ENCODE results near the gene DRG1.
"Not testable (repeated sequence)": the region's sequence is repeated elsewhere in the genome, so short reads cannot be mapped to it uniquely, and the experiment has no call there.

Gene DRG1

GRCh38 chr22:31443516-31443915 is 44.1 kb downstream of the DRG1 start:
- no peak for DNase-seq

GRCh38 chr22:31445642-31446041 is 46.2 kb downstream of the DRG1 start:
- DNase-seq, result no peak

GRCh38 chr22:31446208-31446607 is 46.8 kb downstream of the DRG1 start:
- DNase-seq, result no peak

GRCh38 chr22:31446767-31447166 is 47.4 kb downstream of the DRG1 start:
- no peak for DNase-seq

- no peak for DNase-seq
Observed at GRCh38 chr22:31447337-31447736, 47.9 kb downstream of the DRG1 start.

GRCh38 chr22:31448382-31448781 is 49.0 kb downstream of the DRG1 start:
- no peak for DNase-seq

- DNase-seq, result no peak
Observed at GRCh38 chr22:31449506-31449905, 50.1 kb downstream of the DRG1 start.

GRCh38 chr22:31451709-31452571 is 52.5 kb downstream of the DRG1 start:
- DNase-seq, result peak; percentile 43 to 45

GRCh38 chr22:31461699-31462098 is 62.3 kb downstream of the DRG1 start:
- no peak for DNase-seq

GRCh38 chr22:31465307-31465706 is 65.9 kb downstream of the DRG1 start:
- no peak for DNase-seq

GRCh38 chr22:31474743-31475142 is 75.3 kb downstream of the DRG1 start:
- no peak for DNase-seq

- DNase-seq, result peak; percentile 12 to 22
Observed at GRCh38 chr22:31475800-31476199, 76.4 kb downstream of the DRG1 start.

- no peak for DNase-seq
Observed at GRCh38 chr22:31477329-31477728, 77.9 kb downstream of the DRG1 start.

- no peak for DNase-seq
Observed at GRCh38 chr22:31481129-31481528, 81.7 kb downstream of the DRG1 start.

- not testable (repeated sequence) for DNase-seq
Observed at GRCh38 chr22:31482470-31482869, 83.1 kb downstream of the DRG1 start.
